NCI-H2196 (cell line): ENCODE data around the gene PPP2R2C.
A peak's percentile ranks its signal among the peaks of the same experiment; 100 is the strongest.

Experiments
- DNase-seq: peaks from one replicate; lab custom pipeline; 2025; ENCODE audit not compliant: unreplicated experiment; lab: John Stamatoyannopoulos, UW

Gene PPP2R2C

DNA sequence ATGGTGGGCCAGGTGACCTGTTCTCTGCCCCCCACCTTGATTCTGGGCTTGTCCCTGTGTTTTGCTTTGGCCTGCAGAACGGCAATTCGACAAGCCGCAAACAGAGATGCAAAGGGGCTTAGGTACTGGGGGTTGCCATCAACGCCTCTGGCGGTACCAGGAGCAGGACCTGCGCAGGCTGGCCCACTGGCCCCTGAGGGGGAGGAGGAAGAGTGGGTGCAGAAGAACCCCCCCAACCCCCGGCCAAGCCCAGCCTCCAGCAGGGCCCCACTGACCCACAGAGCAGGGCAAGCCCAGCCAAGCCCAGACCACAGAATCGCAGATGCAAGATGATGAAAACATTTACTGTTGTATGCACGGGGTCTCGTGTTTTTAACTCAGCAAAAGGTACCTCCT is 89.4 kb downstream of the PPP2R2C start:
- no peak for DNase-seq

DNA sequence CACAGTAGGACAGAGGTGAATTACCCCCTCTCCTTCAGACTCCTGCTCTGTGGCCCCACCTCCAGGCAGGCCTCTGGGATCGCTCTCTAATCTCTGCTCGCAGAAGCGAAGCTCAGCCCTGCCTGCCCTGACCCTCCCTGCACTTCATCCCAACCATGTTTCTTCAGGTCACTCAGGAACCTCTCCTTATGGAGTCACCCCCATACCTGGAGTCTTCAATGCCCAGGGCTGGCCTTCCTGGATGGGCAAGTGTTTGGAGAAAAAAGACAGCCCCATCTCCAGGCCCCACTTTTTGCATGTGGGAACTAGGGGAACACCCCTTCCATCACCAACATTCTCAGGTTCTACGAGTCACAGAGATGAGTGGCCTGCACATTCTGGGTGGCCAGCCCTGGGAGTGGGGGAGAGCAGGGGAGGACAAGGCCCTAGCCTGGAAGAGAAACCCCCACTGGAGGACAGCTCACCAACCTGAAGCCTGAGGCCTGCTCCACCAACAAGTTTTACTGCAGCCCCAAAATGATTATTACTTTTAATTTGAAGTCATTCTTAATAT is 90.8 kb downstream of the PPP2R2C start:
- DNase-seq: no peak

DNA sequence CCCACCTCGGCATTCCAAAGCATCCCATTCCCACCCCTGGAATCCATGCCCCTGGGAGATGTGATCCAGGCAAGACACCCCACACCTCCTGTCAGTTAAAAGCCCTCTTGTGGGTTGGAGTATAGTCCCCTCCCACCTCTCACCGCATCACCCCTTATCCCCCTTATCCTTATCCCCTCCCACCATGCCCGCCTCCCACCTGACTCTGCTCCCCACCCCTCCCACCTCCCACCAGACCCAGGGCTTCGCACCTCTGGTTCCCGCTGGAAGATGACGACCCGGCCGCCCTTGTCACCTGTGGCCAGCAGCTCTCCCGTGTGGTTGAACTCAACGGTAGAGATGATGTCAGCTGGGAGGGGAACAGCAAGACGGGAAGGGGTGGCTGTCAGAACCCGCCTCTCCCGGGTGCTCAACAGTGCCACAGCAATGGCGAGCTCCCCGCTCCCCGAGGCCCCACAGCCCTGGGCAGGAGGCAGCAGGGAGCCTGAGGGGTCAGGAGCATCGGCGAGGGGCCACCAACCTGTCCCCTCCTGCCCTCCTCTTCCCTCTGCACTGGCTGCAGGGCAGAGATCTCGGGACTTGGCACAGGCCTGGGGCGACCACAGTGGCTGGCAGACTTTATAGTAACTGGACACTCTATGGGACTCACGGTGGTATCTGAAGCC is 91.5 kb downstream of the PPP2R2C start:
- no peak for DNase-seq

DNA sequence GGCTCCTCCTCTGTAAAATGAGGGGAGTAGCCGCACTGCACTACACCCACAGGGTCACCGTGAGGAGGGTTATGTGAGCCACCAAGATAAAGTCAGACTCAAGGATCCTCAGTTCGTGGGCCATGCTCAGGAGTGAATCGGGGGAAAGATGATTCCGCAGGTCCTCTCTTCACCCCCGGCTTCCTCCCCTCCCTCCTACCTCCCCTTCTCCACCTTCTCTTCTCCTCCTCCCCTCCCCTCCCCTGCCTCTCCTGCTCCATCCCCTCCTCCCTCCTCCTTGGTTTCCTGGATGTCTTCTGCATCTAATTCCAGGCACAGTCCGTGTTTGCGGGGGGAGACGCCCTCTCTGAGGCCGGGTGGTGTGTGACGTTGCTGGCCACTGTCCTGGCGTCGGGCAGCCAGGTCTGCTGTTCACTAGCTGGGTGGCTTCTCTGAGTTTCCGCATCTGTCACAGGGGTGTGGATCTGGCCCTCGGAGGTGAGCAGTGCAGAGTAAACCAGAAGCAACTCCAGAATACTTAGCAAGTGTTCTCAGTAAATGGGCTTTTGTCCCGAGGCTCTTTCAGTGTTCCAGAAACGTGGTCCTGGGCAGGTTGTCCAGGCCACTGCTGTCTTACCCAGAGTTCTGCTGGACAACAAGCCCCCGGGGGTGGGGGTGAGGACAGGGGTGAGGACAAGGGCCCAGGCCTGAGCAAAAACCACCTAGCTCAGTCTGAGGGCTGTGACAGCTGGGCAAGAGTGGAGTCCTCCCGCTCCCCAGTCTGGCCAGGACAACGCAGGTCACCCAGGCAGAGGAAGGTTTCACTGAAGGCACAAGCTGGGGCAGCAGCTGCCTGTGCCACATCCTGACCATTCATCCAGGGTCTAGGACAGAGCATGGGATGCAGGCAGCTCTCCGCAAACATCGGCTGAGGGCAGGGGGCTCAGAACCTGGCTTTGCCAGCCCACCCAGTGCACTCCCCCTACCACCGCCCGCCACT is 92.4 kb downstream of the PPP2R2C start:
- DNase-seq: no peak

DNA sequence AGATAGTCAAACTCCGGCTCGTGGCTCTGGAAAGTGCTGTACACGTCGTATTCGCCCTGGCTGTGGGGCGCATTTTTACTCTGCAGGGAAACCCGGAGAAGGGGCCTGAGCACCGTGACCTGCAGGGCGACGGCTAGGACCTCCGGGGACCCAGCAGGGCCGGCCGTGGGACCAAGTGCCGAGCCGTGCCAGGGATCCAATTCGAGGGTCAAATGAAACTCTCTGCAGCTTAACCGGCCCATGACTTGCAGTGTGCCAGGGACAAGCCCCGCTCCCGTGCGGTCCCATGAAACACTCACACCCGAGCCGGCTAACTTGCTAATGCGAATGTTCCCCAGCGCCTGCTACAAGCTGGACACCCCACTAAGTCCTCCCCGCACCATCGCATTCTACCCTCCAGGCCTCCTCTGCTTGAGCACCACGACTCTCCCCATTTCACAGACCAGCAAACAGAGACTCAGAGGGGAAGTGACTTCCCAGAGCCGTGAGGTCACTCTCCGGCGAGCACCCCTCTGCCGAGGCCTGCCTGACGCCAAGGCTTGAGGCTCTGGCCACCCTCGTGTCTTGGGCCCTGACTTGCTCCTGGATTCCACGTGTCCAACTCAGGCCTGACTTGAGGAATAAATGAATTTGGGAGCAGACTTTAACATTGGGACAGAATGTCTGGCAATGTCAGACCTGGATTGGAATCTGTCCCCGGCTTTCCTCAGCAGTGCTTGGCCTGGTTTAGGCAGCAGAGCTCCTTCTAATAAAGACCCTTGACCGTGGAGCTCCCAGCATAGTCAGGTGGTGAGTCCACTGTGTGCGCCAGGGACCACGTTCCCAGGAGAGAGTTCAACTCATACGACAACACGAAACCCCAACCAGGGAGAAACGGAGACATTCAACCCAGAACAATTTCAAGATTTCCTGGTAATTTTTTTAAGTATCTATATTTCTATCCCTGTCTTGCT is 93.6 kb downstream of the PPP2R2C start:
- DNase-seq: no peak

DNA sequence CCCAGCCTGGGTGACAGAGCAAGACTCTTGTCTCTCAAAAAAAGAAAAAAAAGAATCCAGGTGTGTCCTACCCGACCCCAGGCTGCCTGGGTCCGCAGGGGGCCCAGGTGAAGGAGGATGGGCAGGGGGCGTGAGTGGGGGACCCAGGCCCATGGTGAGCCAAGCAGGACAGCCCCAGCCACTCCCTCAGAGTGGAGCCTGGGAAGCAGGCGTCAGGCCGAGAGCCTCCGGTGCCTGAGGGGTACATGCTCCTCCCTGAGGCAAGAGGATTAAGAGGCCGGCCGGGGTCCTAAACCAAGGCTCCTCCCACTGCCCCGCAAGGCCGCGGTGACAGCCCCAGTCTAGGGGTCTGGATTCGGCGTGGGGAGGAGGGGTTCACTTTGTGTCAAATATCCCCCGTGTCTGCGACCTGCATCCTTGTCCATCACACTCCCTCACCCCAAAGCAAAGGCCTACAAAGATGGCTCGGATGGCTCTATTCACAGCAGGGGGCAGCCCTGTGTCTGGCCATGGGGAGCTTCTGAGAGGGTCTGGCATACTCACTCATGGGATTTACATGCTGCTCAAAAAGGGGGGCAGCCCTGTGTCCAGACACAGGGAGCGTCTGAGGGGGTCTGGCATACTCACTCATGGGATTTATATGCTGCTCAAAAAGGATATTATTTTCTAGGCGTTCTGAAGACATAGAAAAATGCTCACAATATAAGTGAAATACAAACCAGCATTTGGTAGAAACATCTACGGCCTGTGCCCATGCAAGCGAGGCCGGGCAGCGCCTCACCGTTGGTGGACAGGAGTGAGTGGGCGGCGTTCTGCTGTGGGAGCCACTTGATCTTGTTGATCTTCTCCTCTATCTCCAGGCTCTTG is 94.6 kb downstream of the PPP2R2C start:
- DNase-seq: no peak

DNA sequence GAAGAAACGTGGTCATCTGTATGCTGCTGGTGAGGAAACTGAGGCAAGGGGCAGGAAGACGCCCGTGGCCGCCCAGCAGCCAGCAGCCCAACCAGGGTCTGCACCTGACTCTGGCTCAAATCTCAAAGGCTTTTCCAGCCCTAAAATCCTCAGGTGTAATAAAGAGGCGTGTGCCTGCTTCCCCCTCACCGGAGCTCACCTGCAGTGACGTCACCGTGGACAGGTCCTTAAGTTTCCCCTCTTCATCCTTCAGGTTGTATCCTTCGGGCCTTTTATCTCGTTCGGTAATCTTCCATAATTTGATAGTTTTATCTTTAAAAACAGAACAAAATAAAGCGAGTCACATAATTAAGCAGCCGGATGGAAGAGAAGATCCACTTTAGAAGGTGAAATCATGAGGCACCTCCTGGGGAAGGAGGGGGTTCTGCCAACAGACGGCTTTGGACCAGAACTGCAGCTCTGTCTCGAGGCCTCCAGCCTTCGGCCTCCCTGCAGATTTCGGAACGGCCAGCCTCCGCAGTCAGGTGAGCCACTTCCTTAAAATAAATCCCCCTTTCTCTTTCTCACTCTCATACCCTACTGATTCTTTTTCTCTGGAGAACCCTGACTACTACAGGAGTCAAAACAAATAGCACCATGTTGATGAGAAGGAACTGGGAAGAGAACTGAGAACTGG is 96.7 kb downstream of the PPP2R2C start:
- DNase-seq: no peak

DNA sequence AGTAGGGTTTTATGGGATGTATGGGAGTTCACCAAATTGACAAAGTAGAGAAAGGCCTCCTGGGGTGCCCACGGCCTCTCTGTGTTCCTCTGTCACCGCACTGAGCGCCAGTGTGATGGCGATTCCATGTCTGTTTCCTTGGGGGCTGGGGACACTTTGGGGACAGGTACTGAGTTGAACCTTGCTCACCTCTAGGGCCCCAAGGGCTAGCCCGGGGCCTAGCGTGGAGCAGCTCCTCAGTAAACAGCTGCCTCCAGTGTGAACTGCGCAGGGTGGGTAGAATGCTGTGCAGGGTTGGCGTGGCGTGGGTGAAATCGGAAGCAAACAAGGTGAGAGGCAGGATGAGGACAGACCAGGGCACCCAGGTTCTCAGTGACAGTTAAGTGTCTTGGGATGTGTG is 97.8 kb downstream of the PPP2R2C start:
- DNase-seq: no peak

DNA sequence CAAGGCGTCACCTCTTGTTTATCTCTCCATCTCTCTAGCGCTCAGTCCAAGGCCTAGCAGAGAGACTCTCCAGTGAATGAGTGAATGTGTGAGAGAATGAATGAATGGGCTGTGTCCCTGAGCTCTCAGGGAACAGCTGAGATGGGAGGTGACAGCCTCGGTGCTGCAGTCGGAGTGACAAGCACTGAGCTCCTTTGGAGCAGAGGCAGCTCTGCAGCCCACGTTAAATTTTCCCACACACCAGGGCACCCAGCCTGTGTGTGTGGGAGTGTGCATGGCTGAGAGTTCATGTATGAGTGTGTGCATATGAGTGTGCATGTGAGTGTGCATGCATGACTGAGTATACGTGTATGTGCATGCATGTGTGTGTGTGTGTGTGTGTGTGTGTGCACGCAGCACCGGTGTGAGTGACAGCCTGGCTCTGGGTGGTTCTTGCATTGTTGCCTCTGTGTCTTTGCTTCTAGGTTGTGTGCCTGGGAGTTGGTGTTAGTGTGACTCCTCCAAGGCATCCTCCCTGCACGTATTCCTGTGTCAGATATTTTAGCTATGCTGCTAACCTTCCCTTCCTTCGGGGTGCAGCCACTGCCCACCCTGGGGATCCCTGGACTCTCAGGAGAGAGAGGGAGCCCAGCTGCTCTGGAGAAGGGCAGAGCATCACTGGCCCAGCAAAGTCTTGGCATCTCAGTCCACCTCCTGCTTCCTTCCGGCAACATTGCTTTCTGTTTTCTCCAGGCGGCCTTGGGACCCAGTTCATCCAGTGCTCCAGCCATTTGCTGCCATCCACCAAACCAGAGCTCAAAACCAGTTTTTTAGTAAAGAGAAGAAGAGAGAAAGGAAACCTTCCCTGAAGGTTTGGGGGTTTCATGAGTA is 98.6 kb downstream of the PPP2R2C start:
- no peak for DNase-seq

DNA sequence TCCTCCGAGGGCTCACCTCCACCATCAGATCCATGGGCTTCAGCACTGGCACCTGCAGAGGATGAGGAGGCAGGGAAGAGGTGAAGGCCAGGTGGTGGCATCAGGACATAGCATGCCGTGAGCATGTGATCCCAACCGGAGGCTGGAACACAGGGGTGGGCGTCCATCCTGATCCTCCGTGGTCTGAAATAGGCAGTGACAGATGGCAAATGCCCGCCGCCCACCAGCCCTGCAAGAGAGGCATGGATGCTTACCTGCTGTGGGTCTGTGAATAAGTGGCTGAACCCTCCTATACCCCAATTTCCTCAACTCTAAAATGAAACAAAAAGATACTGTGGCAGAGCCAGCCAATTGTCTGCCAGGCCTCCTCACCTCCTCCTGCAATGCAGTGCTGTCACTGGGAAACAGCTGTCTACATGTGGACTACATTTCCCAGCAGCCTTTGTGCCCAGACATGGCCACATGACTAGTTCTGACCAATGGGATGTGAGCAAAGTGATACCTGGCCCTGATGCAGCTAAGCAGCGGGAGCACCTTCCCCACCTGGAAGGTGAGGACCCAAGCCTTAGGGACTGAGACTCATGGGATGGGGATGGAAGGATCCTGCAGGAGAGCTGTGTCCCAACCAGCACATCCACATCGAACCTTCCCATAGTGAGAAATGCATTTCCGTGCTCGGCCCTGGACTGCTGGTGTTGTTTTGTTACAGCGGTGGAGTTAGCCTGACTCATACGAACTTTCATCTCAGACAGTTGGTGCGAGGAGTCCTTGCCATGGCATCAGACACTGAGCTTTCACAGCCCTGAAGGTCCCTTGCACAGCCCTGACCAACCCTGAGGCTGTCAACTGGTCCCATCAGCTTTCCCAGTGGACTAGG is 99.5 kb downstream of the PPP2R2C start:
- DNase-seq: peak; percentile 44

DNA sequence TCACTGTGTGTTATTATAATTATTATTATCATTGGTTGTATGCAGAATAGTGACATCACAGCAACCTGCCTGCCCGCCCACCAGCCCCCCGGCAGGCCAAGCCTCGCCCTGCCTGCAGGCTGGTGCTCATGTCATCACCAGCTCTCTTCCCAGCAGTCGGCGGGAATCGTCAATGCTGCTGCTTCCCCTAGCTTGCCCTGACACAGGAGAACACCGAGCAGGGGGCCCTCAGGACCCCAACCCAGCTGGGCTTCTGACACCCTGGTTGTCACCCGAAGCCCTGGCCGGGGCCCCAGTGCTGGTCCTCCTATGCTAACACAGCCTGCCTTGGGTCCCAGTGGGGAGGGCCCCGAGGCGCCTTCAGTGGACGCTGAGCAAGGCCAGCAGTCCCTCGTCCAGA is 100.6 kb downstream of the PPP2R2C start:
- no peak for DNase-seq

DNA sequence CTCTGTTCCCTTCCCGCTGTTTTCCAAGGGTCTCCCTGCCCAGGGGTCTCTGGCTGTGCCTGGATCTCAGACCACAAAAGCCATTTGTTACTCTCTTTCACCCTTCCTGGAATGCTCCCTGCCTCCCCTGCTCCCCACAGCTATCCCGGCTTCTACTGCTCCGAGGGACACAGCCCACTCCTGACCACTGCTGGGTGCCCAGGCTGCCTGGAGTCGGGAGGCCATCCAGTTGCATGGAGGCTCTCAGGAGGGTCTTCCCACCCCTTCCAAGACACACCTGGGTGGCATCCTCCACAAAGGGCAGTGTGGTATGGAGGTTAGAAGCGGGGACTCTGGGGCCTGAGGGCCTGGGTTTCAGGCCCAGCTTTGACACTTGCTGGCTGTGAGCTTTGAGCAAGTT is 101.1 kb downstream of the PPP2R2C start:
- DNase-seq: no peak

DNA sequence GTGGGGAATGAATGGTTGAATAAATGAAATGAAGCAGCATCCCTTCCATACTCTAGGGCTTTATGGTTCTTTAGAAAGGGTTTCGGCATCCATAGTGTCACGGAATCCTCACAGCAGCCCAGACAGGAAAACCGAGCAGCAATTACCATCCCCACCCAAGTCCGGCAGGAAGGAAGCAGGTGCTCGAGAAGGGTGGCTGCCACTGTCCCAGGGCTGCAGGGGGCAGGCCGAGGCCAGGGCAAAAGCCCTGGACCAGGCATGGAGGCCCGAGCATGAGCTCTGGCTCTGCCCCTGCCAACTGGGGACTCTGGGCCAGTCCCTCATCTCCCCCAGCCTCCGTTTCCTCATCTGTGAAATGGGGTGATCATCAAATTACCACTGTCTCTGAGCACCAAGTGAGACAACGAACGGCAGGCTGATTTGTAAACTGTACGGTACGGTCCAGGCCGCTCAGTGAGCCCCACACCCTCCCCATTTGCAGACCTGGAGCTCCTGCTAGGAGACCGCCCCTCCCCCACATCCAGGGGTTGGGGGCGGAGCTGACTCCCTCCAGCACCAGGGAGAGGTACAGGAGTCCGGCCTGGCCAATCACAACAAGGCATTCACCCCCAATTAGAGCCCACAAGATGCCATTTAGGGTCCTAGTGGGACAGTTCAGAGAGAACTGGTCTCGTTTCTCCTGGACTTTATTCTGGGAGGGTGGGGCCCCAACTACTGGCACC is 102.3 kb downstream of the PPP2R2C start:
- DNase-seq: no peak

DNA sequence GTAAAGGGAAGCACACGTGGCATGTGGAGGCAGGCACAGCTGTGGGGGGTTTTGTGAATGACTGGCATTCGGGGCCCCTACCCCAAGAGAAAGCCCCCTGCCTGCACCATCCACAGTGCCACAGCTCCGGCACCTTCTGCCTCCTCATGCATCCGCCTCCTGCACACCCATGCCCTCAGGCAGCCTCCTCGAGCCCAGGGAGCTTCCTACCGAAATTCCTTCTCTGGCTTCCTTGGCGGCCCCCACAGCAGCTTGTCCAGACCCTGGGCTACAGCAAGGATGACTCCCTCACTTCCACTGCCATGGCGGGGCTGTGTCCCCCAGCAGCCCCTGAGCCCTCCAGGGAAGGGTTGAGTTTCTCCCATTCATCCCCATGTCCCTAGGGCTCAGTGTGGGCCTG is 102.9 kb downstream of the PPP2R2C start:
- DNase-seq: no peak

DNA sequence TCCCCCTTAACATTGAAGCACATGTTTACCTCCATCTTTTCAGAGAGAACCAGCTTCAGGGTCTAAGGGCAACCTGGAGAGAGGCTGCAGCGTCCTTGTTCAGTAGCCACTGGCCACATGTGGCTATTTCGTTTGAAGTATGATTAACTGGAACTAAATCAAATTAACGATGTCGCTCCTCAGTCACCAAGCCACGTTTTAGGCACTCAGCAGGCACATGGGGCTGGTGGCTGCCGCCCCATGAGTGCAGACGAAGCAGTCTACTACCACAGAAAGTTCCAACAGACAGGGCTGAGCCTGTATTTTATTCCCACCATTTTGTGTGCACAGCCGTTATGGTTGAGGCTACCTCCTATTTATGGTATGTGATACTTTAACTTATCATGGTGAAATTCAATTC is 103.4 kb downstream of the PPP2R2C start:
- no peak for DNase-seq

DNA sequence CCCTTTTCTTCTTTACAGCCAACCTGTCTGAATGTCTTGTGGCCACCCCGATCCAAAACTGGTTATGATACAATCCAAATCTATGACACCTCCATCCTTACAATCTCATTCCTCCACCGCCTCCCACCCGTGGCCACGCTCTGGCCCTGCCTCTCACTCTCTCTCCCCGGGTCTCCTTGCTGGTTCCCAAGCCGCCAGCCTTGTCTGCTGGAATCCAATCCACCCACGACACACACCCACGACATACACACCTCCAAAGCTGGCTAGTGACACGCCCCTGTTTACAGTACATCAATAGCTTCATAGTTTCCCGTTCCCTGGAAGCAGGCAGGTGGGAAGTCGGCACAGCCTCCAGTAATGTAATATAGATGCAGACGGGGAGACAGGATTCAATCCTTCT is 103.8 kb downstream of the PPP2R2C start:
- DNase-seq: no peak

DNA sequence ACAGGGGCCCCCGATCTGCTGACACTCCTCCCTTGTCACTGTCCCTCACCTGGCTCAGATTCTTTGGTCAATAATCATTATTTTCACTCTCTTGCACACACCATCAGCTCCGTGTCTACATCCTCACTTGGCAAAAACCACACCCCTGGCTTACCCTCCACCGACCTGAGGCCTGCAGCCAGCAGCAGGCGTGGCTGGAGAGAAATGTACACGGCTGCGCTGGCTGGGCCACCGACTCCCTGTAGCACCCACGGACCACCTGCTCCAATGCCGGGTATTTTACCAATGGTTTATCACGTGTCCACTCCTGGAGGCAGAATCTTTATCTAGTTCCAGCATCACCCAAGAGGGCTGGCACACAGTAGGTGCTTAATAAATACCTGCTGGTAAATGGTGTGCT is 104.3 kb downstream of the PPP2R2C start:
- DNase-seq: no peak
